SH-SY5Y (cell line): ENCODE data around the gene MT3.

ENCODE experiments used
- GATA2 ChIP-seq: IDR thresholded peaks from 2 replicates; pipeline ENCODE4 v1.6.1; 2011; ENCODE audit warnings: mild to moderate bottlenecking, low read depth, low read length
- GATA3 ChIP-seq: IDR thresholded peaks from 2 replicates; pipeline ENCODE4 v1.6.1; 2011; ENCODE audit warnings: low read depth, mild to moderate bottlenecking, low read length, moderate library complexity

DNA sequence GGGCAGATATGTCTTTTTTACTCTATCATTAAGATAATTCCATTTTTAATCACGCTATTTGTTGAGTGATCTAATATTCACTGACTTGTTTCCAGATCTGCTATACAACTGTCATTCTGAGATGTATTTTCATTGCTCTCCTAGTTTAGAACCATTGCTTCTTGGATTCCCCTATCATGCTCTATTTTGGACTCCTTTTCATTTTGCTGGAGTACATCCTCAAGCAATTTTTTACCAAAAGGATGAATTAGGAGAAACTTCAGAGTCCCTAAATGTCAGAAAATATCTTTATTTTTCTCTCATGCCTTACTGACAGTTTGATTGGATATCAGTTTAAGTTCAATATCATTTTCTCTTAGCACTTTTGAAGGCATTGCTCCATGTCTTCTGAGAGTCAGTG, 14.7 kb upstream of the MT3 start:
- no peak for TF ChIP-seq GATA2
- TF ChIP-seq GATA3 = no peak
